Measurements from ENCODE around the gene SASH1. TPM values are rescaled to one million over a fixed set of nuclear protein-coding genes. Genes with fewer than 3 reads are reported as not detected.

The SASH1 gene
- total RNA-seq, 1 donor from 2014 or later: 70.2 TPM

DNA sequence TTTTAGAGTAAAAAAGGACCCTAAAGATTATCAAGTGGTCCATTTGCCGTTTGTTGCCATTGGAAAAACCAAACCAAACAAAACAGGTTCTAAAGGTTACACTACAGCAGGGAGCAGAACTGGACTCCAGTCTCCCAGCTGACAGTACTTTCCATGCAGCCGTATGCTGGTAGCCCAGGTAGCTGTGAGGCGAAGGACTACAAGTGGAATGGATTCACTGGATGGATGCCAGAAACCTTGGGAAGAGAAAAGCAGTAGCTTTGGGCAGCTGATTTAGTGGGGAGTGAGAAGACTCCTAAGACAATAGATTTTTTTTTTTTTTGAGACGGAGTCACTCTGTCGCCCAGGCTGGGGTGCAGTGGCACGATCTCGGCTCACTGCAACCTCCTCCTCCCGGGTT, 88.3 kb downstream of the SASH1 start:
- intact Hi-C loops (cut with DNase I): no loop called here
- Histone ChIP-seq H3K4me1 (peaks cover 0 to 14% of the 10 kb centered on the region in 2 donors), H3K9me3 (no peaks in the 10 kb centered on the region), H3K27ac (no peak overlapping the region), H3K27me3 (no peaks in the 10 kb centered on the region), H3K4me3 (no peak overlapping the region), H3K36me3 (no peaks in the 10 kb centered on the region)
- DNase-seq (ENCODE audit: low spot score in 2 of 2): no peak
- TF ChIP-seq, protein P1, sequence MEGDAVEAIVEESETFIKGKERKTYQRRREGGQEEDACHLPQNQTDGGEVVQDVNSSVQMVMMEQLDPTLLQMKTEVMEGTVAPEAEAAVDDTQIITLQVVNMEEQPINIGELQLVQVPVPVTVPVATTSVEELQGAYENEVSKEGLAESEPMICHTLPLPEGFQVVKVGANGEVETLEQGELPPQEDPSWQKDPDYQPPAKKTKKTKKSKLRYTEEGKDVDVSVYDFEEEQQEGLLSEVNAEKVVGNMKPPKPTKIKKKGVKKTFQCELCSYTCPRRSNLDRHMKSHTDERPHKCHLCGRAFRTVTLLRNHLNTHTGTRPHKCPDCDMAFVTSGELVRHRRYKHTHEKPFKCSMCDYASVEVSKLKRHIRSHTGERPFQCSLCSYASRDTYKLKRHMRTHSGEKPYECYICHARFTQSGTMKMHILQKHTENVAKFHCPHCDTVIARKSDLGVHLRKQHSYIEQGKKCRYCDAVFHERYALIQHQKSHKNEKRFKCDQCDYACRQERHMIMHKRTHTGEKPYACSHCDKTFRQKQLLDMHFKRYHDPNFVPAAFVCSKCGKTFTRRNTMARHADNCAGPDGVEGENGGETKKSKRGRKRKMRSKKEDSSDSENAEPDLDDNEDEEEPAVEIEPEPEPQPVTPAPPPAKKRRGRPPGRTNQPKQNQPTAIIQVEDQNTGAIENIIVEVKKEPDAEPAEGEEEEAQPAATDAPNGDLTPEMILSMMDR (IDR thresholded peaks at IDR 0.05): no peak

DNA sequence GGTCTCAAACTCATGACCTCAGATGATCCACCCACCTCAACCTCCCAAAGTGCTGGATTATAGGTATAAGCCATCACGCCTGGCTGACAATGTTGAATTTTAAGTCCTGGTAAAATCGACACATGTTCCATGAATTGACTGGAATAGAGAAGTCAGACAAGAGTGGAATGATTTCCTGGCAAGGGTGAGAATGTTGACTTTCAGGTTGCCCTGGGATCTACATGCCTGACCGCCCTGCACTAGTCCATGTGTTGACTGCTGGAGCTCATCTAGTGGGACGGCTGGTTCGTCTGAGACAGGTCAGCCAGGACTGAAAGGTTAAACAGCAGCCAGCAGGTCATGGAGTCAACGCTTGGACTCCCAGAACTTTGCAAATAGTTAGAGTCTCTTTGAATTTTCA, 88.8 kb downstream of the SASH1 start:
- peaks cover 0 to 16% of the 10 kb centered on the region in 2 donors for H3K4me1 ChIP-seq
- no peak overlapping the region for H3K4me3 ChIP-seq
- no peaks in the 10 kb centered on the region for H3K27me3 ChIP-seq
- no peak for DNase-seq (ENCODE audit: low spot score in 2 of 2)
- TF ChIP-seq, protein P1 (IDR thresholded peaks at IDR 0.05): no peak
- intact Hi-C loops (cut with DNase I): no loop called here
- no peaks in the 10 kb centered on the region for H3K36me3 ChIP-seq
- no peak overlapping the region for H3K27ac ChIP-seq
- H3K9me3 ChIP-seq: no peaks in the 10 kb centered on the region

DNA sequence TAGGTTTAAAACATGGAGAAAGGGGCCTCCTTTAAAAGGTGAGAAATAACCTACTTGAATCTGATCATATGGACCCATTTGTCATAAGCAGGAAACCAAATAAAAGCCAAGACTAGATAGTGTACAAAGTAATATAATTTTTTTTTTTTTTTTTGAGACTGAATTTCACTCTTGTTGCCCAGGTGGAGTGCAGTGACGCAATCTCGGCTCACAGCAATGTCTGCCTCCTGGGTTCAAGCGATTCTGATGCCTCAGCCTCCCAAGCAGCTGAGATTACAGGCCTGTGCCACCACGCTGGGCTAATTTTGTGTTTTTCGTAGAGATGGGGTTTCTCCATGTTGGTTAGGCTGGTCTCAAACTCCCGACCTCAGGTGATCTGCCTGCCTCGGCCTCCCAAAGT, 89.2 kb downstream of the SASH1 start:
- H3K9me3 ChIP-seq: no peaks in the 10 kb centered on the region
- H3K4me1 ChIP-seq: peaks cover 0 to 12% of the 10 kb centered on the region in 2 donors
- intact Hi-C loops (cut with DNase I): no loop called here
- TF ChIP-seq, protein P1 (IDR thresholded peaks at IDR 0.05): no peak
- DNase-seq (ENCODE audit: low spot score in 2 of 2): no peak
- H3K27me3 ChIP-seq: no peaks in the 10 kb centered on the region
- no peak overlapping the region for H3K4me3 ChIP-seq
- H3K27ac ChIP-seq: no peak overlapping the region
- H3K36me3 ChIP-seq: no peaks in the 10 kb centered on the region

GRCh38 chr6:148432462-148433195, 90.0 kb downstream of the SASH1 start:
- Histone ChIP-seq H3K4me1 (peaks cover 0 to 11% of the 10 kb centered on the region in 2 donors), H3K36me3 (no peaks in the 10 kb centered on the region), H3K27me3 (no peaks in the 10 kb centered on the region), H3K4me3 (no peak overlapping the region), H3K27ac (no peak overlapping the region), H3K9me3 (no peaks in the 10 kb centered on the region)
- TF ChIP-seq, protein P1 (IDR thresholded peaks at IDR 0.05): no peak
- no peak for DNase-seq (ENCODE audit: low spot score in 2 of 2)
- intact Hi-C loops (cut with DNase I): no loop called here

DNA sequence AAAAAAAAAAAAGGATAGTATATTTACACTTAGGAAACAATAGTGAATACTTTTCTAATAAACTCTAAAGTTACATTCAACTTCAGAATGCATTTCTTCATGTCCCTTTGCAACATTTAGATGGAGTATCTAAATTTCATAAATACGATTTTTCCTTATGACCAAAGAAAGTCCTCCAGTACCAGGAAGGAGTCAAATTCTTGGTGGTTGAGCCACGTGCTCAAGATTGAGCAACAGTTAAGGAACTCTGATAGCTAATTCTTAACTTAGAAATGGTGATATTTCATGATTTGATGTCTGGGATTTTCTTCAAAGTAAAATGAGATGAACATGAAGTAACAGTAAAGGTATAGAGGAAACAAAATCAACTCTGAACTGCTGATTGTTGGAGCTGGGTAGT, 92.7 kb downstream of the SASH1 start:
- TF ChIP-seq, protein P1 (IDR thresholded peaks at IDR 0.05): no peak
- no peaks in the 10 kb centered on the region for H3K36me3 ChIP-seq
- H3K27ac ChIP-seq: peak overlapping the region; percentile 4 to 57
- no peaks in the 10 kb centered on the region for H3K27me3 ChIP-seq
- H3K9me3 ChIP-seq: no peaks in the 10 kb centered on the region
- DNase-seq (ENCODE audit: low spot score in 2 of 2): no peak
- H3K4me1 ChIP-seq: peaks cover 0 to 11% of the 10 kb centered on the region in 2 donors
- no peak overlapping the region for H3K4me3 ChIP-seq
- intact Hi-C loops (cut with DNase I): no loop called here
